Head of caudate nucleus (tissue), 42 donors: ENCODE results near the gene PTGR3.
A peak's percentile ranks its signal among the peaks of the same experiment; 100 is the strongest.
"Not testable (repeated sequence)": the region's sequence is repeated elsewhere in the genome, so short reads cannot be mapped to it uniquely, and the experiment has no call there.

Experiments used
- DNase-seq, 42 donors: peaks; one replicate each; pipeline versions ENCODE4 v3.0.0 to v3.0.0-alpha.2; 2020 to 2021; ENCODE audit warnings: mixed read lengths in 7 of 42
- intact Hi-C: fragments of 100-400 bp; cut with DNase I; formaldehyde crosslinking; loops from one replicate; pipeline ENCODE4 v1.15.0; 2022

The PTGR3 gene

GRCh38 chr18:75206452-75207309 is 2.3 kb downstream of the PTGR3 start:
- DNase-seq = no peak
- intact Hi-C loops = no loop called here

- intact Hi-C loops = no loop called here
- no peak for DNase-seq
These were observed 3.3 kb downstream of the PTGR3 start for GRCh38 chr18:75205514-75206132.

- intact Hi-C loops = no loop called here
- peak in 1 of 42 donors; percentile 43 for DNase-seq
These were observed 4.0 kb downstream of the PTGR3 start for GRCh38 chr18:75204732-75205513.

- intact Hi-C loops = no loop called here
- peak in 3 of 42 donors; percentile 15 to 43 (median 27) for DNase-seq
These were observed 4.6 kb downstream of the PTGR3 start for GRCh38 chr18:75204269-75204731.

- intact Hi-C loops = no loop called here
- DNase-seq = peak in 16 of 42 donors; percentile 39 to 65 (median 48)
These were observed 5.3 kb downstream of the PTGR3 start for GRCh38 chr18:75203416-75204268.

- no peak for DNase-seq
- intact Hi-C loops = no loop called here
These were observed 6.1 kb downstream of the PTGR3 start for GRCh38 chr18:75202696-75203365.

GRCh38 chr18:75201282-75202270 is 7.4 kb downstream of the PTGR3 start:
- intact Hi-C loops = no loop called here
- no peak for DNase-seq

GRCh38 chr18:75200605-75201280 is 8.2 kb downstream of the PTGR3 start:
- DNase-seq = no peak
- intact Hi-C loops = no loop called here

- intact Hi-C loops = no loop called here
- DNase-seq = no peak
These were observed 8.9 kb downstream of the PTGR3 start for GRCh38 chr18:75200071-75200470.

GRCh38 chr18:75199327-75199726 is 9.6 kb downstream of the PTGR3 start:
- intact Hi-C loops = no loop called here
- no peak for DNase-seq

- DNase-seq = no peak
- intact Hi-C loops = no loop called here
These were observed 10.9 kb downstream of the PTGR3 start for GRCh38 chr18:75198036-75198435.

- intact Hi-C loops = no loop called here
- no peak for DNase-seq
These were observed 16.0 kb downstream of the PTGR3 start for GRCh38 chr18:75192899-75193298.

GRCh38 chr18:75189696-75190095 is 19.2 kb downstream of the PTGR3 start:
- no peak for DNase-seq
- intact Hi-C loops = no loop called here

GRCh38 chr18:75187702-75188101 is 21.2 kb downstream of the PTGR3 start:
- intact Hi-C loops = not testable (repeated sequence)

GRCh38 chr18:75185460-75185859 is 23.5 kb downstream of the PTGR3 start:
- intact Hi-C loops = no loop called here
- DNase-seq = no peak

More at GRCh38 chr18:75187702-75188101, 21.2 kb downstream of the PTGR3 start:
- not testable (repeated sequence) for DNase-seq

- no peak for DNase-seq
- intact Hi-C loops = no loop called here
These were observed 24.9 kb downstream of the PTGR3 start for GRCh38 chr18:75183973-75184493.
